NCI-H2081 treated with DMSO at 0.1 percent for 48 hours (cell line): ENCODE results near the gene ME3.

Experiments
- DNase-seq: peaks from one replicate; lab custom pipeline; 2025; lab: John Stamatoyannopoulos, UW

ME3 gene

DNA sequence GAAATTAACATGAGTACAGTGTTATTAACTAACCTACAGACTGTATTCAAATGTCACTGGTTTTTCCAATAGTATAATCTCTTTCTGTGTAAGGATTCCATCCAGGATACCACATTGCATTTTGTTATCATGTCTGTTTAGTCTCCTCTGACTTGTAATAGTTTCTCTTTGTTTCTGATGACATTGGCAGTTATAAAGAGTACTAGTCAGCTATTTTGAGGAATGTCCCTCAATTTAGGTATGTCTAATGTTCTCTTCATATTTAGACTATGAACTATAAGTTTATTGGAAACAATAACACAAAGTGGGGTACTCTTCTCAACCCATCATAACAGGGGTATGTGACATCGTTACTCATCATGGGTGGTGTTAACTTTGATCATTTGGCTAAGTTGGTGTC lies 20.3 kb upstream of the ME3 start:
- DNase-seq: no peak

DNA sequence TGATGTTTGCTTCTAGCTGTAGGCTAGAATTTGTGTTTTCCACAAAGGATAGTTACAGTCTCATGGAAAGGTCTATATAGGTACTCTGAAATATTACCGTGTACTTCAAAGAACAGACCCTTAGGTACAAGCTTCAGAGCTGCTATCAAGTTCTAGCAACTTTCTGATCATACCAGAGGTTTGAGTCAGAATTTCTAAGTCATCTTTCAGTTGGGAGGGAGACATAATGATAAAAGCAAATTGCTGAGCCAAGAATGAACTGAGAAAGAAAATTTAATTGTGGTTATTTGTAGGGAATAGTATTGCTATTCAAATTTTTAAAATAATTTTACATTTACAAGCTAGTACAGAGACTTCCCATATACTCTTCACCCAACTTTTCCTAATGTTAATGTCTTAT lies 19.9 kb upstream of the ME3 start:
- no peak for DNase-seq

DNA sequence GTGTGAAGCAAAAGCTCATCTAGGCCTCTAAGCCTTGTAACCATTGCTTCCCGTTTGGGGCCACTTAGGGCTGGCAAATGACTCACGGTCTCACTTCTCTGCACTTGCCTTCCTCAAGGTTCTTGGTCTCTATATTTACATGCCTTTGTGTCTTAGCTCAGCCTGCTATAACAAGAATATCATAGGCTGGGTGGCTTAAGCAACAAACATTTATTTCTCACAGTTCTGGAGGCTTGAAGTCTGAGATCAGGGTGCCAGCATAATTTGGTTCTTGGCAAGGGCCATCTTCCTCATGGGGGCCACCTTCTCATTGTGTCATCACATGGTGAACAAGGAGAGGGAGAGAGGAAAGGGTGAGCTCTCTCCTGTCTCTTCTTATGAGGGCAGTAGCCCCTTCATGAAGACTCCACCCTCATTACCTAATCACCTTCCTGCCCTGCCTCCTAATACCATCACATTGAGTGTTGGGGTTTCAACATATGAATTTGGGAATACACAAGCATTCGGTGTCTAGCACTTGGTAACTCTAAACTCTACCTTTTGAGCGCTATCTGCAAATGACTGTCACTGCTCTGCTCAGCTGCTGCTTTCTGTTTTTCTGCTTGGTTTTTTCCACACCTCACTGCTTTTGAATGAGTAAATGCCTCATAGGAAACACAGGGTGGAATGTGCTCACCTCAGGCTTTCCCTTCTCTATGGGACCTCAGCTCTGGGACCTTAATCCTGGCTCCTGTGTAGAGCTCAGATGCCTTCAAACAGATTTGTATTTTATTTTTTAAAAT lies 16.2 kb upstream of the ME3 start:
- DNase-seq: no peak

DNA sequence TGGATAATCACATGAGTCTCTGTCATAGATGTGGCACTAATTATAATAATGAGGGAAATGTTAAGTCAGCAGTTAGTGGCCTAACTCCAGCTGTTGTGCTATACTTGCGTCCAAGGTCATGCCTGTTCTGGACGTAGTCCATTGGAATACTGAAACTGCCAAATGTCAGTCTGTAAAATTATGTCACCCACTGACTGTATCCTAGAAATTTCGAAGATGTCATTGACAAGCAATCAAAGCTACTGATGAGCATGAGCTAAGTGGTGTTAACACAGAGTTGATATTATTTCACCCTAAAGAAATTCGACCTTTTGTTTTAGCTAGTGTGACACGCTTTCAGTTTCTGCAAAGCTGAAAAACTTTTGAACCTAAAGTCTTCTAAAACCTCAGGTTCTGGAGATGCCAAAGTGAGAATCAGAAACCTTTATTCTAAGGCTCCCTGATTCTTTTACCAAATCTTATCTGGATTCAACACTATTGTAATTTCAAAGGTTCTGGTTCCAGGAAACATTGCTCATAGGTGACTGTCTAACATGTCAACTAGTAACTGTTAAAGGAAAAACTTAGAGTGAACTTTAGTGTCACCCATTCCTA lies 14.9 kb upstream of the ME3 start:
- DNase-seq: no peak

DNA sequence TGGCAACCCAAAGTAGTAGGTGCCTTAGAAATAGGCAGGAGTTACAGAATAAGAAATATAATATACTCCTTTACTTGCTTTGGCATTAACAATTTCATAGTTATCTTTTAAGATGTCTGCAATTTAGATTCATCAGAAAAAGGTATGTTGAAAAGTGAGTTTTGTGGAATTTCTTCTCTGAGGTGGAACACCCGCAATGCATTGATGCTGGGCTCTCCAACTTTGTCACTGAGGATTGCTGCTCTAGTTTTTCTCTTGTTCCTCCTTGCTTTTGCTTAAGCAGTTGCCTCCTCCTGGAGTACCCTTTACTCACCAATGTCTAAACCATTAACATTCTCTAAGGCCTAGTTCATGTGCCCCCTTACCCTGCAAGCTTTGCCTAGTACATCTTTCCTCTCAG lies 14.1 kb upstream of the ME3 start:
- DNase-seq: no peak

DNA sequence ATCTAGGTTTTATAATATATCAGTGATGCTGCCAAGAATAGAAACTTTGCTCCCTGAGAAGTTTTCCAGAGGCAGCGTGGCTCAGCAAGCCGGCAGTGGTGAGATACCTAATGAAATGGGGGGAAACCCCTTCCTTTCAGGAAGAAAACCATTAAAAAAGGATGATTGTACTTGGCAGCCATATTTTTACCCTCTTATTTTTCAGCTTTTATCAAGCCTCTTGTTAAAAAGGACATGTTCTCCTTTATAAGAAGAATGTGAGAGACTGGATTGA lies 9.0 kb upstream of the ME3 start:
- no peak for DNase-seq

DNA sequence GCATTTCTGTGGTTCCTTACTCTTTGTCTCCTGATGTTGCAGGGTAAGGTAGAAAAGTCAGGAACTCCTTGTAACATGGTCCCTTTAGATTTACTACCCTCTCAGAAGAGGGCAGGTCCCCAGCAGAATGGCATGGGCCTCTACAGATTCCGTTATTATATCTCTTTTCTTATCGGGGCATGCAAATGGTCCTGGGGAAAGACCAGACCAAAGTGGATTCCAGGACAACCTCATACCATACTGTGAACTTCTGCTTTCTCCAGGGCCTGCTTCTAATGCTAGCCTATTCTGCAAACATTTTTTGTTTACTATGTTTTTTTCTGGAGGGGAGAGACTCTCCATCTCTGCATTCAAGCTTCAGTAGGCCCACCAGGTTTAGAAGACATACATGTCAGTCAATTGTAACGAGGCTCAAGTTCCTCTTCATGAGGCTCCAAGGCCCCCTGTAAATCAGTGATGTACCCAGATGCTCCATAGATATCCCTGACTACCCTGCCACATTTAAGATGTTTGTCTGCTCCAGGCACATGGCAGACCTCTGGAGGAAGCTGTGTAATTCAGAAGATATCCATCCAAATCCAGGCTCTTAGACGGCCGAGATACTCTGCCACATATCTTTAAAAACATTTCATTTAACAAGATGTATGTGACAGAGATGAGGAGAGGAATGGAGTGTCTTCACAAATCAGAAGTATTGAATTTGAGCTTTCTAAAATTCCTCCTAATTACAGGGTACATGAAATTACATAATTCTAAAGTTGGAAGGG lies 8.5 kb upstream of the ME3 start:
- no peak for DNase-seq

DNA sequence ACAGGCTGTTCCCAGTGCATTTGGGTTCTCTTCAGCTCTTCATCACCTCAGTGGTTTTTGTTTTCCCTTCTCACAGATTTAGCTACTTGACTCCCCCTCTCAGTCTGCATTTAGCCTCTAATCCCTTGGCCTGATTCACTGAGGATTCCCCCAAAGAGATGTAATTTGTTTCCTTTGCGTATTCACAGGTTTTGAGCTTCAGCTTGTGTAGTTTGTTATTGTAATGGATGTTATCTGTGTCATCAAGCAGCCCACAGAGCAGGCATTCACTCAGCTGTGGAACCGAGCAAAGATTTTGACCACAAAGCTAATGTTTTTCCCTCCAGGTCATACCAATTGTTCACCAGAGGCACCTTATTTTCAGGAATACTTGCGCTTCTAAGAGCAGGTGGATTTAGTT lies 6.4 kb upstream of the ME3 start:
- no peak for DNase-seq

DNA sequence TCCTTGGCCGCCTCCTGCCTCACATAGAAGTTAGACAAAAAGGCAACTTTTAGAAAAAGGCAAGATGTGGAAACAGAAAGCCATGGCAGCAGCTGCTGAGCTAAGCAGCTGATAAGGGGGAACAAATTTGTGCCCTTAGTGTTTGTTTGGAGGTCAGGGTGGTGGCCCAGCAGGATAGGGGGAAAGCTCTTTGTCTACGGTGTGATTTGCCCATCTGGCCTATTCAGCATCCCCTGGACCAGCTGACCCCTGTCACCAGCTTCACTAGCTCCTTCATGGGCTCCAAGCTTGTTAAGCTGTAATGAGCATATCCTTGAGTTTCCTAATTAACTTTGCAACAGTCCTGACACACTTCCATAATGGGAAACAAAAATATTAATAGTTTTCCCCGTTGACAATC lies 5.9 kb upstream of the ME3 start:
- no peak for DNase-seq

DNA sequence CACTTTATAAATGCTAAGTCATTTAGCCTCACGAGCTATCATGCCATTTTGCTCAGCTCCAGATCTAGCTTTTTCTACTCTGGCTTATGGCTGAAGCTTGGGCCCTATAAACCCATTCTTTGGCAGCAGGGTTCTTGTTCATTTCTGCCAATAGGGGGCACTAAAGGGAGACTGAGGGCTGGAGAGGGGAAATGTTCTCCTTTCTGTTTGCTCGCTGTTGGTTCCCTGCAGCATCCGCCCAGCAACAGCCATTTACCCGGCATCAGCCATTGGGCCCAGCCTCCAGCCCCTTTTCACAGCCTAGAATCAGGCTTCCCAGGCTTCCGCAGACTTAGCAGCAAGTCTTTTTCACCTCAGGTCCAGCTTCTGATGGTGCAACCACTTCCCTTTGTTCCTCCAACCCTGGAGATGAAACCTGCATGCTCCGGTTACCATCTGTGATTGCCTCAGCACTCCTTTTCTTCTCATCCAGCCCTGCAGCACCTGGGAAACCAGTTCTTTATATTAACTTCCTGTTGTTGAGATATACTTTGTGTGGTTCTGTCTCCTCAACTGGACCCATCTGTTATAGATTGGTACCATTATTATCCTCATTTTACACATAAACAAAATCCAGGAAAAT lies 4.2 kb upstream of the ME3 start:
- DNase-seq: no peak

DNA sequence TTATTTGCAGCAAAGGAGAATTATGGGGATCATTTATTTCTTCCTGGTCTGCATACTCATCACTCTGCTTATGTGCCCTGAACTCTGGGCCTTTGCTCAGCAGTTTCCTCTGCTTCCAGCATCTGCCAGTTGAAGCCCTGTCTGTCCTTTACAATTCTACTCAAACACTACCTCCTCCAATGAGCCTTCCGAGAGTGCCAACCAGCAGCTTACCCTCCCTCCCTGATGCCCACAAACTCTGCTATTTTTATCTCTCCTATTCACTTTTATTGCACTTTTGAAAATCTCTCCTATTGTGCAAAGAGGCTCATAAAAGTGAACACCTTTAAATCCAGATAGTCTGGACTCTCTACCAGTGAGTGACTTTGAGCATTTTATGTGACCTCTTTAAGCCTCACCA lies 3.6 kb upstream of the ME3 start:
- no peak for DNase-seq

DNA sequence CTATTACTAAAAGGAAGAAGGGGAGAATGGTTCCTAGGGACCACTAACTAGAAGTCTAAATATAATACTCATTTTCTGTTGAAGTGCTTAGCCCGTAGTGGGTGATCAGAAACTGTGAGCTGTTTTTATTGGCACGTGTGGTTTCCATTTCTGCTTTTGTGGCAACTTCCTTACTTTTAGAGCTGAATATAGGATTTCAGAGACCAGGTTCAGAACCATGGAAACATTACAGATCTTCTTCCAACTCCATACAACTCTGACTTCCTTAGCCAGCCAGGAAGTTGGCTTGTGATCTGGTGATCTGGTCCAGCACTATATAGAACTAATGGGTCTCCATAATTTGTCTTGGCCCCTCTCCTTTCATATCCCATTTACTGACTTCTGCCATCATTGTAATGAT lies 2.6 kb upstream of the ME3 start:
- DNase-seq: no peak

DNA sequence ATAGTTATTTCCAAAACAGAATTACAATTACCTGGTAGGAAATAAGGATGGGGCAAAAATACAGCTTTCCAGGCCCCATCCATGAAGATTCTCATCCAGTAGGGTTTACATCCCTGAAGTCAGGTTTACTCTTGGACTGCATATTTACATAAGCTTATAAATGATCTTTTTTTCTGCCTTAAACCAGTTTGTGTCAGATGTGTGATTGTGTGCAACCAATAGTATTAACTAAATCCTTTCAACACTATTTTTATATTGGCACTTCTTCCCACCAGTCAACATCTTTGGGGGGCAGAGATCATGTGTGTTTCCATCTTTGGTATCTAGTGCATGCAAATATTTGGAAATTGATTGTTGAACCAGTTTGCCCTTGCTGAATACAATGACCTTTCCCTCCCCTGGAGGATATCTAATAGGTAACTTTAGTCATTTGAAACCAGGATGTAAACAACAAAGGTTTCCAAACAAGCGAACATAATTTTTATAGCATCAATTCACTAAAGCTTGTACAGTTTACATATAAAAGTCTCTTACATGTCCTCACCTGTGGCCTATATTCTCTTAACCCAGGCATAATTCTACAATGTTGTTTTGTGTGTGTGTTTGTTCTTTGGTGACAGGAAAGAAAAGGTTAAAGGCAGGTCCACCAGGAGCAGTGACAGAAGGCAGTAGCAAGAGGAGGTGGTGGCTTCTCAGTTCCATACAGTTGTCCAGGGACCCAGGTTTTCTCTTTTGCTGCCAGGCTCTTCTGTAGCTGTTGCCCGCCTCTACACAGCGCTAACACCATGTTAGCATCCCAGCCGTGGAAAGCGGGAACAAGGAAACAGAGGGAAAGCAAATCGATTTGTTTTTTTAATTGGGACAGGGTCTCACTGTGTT lies 1.7 kb upstream of the ME3 start:
- no peak for DNase-seq

DNA sequence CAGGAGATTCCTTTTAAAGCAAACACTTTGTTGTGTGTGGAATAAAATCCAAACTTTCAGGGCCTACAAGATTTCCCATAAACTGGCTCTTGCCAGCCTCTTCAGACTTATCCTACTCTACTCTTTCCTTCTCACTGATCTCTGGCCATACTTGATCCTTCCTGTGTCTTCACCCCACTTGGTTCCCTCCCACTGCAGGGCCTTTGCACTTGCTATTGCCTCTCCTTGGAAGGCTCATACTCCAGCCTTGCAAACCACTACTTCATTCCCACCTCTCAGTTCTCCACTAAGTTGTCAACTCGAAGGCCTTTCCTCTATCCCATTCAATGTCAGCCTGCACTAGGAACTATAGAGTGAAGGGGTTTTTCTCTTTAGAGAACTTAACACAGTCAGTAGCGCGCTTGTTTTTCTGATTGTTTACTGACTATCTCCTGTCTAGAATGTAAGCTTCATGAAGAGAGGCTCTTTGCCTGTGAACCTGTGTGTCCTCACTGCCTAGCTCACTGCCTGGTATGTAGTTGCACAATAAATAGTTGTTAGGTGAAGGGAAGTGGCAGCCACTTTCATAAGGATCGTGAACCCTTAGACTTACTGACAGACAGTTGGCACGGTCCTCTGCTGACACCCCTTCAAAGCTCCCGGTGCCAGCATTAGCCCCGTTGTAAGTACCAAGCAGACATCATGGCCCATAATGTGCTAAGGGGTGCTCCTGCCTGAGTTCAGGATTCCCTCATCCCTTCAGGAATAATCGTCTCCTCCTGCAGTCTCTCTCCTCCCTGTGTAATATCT lies 833 bp upstream of the ME3 start:
- no peak for DNase-seq

DNA sequence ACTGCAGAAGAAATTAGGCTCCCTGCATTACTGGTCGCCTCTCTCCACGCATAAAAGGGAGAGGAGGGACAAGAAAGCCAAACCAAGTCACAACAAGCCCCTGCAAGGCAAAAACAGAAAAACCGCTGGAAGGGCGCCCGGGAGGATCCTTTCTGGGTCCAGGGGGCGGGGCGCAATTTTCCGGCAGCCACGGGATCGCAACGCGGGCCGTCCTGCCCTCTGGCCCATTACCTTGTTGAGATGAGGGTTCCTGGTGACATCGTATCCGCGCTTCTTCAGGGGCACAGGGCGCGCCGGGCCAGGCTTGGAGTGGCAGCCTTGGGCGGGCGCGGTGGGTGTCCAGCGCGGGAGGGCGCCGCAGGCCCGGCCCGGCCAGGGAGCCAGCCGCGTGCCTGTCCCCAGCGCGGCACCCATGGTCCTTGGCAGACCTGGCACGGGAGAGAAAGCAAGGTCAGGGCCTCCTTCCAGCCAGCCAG lies 847 bp downstream of the ME3 start:
- no peak for DNase-seq

DNA sequence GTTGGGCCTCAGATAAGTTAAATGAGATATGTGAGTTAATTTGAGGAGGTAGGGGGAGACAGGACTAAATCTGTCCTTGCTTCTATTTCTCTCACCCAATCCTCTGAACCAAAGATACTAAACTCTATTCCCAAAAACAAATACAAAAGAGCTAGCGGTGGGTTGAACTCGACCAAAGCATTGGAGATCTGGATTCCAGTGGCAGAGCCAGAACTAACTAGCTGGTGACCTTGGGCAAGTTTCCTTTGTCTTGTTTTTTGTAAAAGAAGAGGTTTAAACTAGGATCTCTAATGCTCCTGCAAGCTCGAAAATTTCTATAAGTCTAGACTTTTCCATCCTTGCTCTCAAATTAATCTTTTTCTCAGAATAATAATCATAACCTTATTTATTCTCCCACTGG lies 1.5 kb downstream of the ME3 start:
- DNase-seq: no peak

DNA sequence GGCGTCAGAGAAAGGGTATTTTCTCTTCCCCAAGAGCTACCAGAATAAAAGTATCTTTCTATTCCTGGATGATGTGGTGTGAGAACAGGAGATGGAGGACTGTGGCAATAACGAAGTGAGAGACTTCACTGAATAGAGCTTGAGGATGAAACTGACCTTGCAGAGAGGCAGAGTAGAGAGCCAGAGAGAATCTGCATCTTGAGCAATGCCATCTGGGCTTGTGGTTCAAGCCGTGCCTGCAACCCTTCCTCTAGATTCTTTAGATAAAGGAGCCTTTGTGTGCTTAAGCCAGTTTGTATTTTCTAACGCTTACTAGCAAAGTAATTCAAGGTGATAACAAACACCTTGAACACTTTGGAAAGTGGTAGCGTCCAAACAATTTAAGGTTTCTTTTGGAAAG lies 2.2 kb downstream of the ME3 start:
- no peak for DNase-seq

DNA sequence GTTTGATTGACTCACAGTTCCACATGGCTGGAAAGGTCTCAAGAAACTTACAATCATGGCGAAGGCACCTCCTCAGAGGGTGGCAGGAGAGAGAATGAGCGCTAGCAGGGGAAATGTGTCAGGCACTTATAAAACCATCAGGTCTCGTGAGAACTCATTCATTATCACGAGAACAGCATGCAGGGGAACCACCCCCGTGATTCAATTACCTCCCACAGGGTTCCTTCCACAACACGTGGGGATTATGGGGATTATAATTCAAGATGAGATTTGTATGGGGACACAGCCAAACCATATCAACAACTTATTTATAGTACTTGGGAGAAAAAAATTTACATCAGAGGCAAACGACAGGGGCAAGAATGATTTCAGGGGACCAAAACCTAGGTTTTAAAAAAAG lies 3.0 kb downstream of the ME3 start:
- DNase-seq: no peak

DNA sequence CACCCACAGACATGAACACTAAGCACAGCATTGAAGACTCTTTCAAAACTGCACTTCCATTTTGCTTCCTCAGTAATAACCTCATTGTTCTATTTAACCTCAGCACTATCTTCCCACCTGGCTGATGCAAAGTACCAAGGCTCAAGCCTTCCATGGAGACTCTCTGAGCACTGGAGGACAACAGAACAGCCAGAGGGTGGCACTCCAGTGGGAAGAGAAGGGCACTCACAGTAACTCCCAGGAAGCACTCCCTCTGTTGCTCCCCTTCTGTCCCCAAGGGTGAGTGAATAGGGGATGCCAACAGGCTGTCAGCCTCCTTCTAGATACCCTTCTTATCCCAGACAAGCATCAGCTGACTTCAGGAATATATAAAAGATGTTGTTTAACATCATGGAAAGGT lies 3.5 kb downstream of the ME3 start:
- DNase-seq: no peak

DNA sequence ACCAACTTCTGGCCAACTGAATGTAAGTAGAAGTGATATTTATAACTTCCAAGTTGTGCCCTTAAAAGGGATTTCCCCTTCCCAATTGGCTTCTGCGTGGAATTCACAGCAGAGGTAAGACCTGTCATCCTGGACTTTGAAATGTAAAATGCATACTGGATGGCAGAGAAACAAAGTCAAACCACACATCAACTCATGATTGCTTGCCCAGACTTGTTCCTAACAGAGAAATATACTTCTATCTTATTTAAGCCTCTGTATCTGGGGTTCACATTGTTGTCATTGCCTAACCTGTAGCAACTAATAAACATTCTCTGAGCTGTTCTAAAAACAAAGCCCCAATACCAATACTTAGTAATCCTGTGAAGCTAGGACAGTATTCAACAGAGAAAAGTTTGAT lies 6.2 kb downstream of the ME3 start:
- no peak for DNase-seq

DNA sequence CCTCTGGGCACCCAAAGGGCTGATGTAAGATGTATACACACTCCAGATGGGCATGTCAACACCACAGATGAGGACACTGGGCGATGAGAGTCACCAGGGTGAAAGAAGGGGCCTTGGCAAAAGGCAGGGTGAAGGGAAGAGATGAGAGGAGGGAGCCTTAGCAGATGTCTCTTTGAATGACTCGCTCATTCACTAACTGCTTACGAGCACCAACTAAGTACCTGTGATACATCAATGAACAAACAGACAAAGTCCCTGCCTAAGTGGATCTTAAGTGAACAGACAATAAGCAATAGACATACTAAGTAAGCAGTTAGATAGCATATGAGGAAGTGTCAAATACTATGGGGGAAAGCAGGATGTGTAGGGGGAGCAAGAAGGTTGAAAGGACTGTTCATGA lies 7.5 kb downstream of the ME3 start:
- no peak for DNase-seq
